IMR-90 (cell line): ENCODE results near the gene KIAA1328.

Source experiments
- BHLHE40 ChIP-seq: fragments of 150-350 bp; IDR thresholded peaks from 2 replicates; pipeline ENCODE4 v1.6.1; 2016; ENCODE audit warnings: mild to moderate bottlenecking, low read depth, low read length
- CEBPB ChIP-seq: IDR thresholded peaks from 2 replicates; pipeline ENCODE4 v1.6.1; 2012; ENCODE audit warnings: low read depth, low read length, improper control_type of control experiment
- MAZ ChIP-seq: IDR thresholded peaks from 2 replicates; pipeline ENCODE4 v1.6.1; 2012; ENCODE audit warnings: low read depth, mild to moderate bottlenecking, low read length, improper control_type of control experiment, moderate library complexity, borderline replicate concordance
- MXI1 ChIP-seq: IDR thresholded peaks from 2 replicates; pipeline ENCODE4 v1.6.1; 2012; ENCODE audit warnings: low read depth, mild to moderate bottlenecking, low read length, moderate library complexity, borderline replicate concordance
- POLR2A ChIP-seq: IDR thresholded peaks from 2 replicates; pipeline ENCODE4 v1.6.1; 2012; ENCODE audit warnings: mild to moderate bottlenecking, low read depth, low read length
- RAD21 ChIP-seq: IDR thresholded peaks from 2 replicates; pipeline ENCODE4 v1.6.1; 2012; ENCODE audit warnings: low read length, improper control_type of control experiment
- RFX5 ChIP-seq: IDR thresholded peaks from 2 replicates; pipeline ENCODE4 v1.8.0; 2012; ENCODE audit warnings: low read depth, mild to moderate bottlenecking, low read length, moderate library complexity
- SMC3 ChIP-seq: fragments of 150-350 bp; IDR thresholded peaks from 2 replicates; pipeline ENCODE4 v1.6.1; 2016; ENCODE audit warnings: low read depth, mild to moderate bottlenecking, antibody characterized with exemption, low read length, moderate library complexity
- TF ChIP-seq, protein P1 (sequence below): conservative IDR thresholded peaks from 2 replicates; pipeline ENCODE4 v1.5.1; 2012; ENCODE audit warnings: mild to moderate bottlenecking, low read depth, low read length, improper control_type of control experiment
- TF ChIP-seq, protein P2 (sequence below): fragments of 150-350 bp; IDR thresholded peaks from 2 replicates; pipeline ENCODE4 v1.6.1; 2017; ENCODE audit warnings: mild to moderate bottlenecking, antibody characterized with exemption, low read length, low read depth
- TF ChIP-seq, protein P3 (sequence below): fragments of 150-350 bp; IDR thresholded peaks from 2 replicates; pipeline ENCODE4 v1.6.1; 2016; ENCODE audit warnings: low read depth, mild to moderate bottlenecking, low read length, moderate library complexity, borderline replicate concordance

DNA sequence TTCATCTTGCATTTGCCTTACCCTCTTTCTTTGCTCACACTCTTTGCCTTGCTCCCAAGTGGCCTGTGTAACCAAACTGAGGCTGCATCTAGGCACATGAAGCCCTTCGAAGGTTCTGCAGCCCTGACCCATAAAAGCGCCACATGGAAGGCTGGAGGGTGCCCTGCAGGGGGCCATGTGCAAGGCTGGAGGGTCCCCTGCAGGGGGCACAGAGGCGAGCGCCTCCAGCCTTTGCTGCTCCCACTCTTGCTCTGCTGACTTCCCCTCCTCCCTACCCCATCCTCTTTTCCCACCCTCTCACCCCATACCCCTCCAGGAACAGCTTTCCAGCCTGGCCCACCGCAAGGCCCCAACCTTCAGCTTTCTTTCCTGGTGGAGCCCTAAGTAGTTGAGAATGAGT lies 419.4 kb downstream of the KIAA1328 start:
- TF ChIP-seq, protein P1, sequence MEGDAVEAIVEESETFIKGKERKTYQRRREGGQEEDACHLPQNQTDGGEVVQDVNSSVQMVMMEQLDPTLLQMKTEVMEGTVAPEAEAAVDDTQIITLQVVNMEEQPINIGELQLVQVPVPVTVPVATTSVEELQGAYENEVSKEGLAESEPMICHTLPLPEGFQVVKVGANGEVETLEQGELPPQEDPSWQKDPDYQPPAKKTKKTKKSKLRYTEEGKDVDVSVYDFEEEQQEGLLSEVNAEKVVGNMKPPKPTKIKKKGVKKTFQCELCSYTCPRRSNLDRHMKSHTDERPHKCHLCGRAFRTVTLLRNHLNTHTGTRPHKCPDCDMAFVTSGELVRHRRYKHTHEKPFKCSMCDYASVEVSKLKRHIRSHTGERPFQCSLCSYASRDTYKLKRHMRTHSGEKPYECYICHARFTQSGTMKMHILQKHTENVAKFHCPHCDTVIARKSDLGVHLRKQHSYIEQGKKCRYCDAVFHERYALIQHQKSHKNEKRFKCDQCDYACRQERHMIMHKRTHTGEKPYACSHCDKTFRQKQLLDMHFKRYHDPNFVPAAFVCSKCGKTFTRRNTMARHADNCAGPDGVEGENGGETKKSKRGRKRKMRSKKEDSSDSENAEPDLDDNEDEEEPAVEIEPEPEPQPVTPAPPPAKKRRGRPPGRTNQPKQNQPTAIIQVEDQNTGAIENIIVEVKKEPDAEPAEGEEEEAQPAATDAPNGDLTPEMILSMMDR = no peak
- no peak for TF ChIP-seq POLR2A
- TF ChIP-seq CEBPB = no peak
- TF ChIP-seq MAZ = no peak
- no peak for TF ChIP-seq SMC3
- TF ChIP-seq, protein P2, sequence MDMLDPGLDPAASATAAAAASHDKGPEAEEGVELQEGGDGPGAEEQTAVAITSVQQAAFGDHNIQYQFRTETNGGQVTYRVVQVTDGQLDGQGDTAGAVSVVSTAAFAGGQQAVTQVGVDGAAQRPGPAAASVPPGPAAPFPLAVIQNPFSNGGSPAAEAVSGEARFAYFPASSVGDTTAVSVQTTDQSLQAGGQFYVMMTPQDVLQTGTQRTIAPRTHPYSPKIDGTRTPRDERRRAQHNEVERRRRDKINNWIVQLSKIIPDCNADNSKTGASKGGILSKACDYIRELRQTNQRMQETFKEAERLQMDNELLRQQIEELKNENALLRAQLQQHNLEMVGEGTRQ = no peak
- TF ChIP-seq RAD21 = no peak
- no peak for TF ChIP-seq MXI1
- TF ChIP-seq BHLHE40 = no peak
- TF ChIP-seq, protein P3, sequence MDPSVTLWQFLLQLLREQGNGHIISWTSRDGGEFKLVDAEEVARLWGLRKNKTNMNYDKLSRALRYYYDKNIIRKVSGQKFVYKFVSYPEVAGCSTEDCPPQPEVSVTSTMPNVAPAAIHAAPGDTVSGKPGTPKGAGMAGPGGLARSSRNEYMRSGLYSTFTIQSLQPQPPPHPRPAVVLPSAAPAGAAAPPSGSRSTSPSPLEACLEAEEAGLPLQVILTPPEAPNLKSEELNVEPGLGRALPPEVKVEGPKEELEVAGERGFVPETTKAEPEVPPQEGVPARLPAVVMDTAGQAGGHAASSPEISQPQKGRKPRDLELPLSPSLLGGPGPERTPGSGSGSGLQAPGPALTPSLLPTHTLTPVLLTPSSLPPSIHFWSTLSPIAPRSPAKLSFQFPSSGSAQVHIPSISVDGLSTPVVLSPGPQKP = no peak
- no peak for TF ChIP-seq RFX5
